Sigmoid colon (tissue), 7 donors: ENCODE results near the gene ZBED2. TPM values are rescaled to one million over a fixed set of nuclear protein-coding genes. Genes with fewer than 3 reads are reported as not detected.

Source experiments
- DNase-seq: peaks from one replicate; pipeline ENCODE4 v3.0.0-alpha.2; 2019
- H3K27ac ChIP-seq, 4 donors: fragments of 200-600 bp; sonication (generic); one replicate each; pipeline ENCODE4 v1.5.1; 2016 to 2019; ENCODE audit warnings: mild to moderate bottlenecking in 1 of 4
- H3K27me3 ChIP-seq, 3 donors: fragments of 200-600 bp; sonication (generic); one replicate each; pipeline ENCODE4 v1.5.1; 2019; ENCODE audit warnings: mild to moderate bottlenecking in 1 of 3
- H3K36me3 ChIP-seq, 4 donors: fragments of 200-600 bp; sonication (generic); one replicate each; pipeline ENCODE4 v1.5.1; 2016 to 2019
- H3K4me1 ChIP-seq, 4 donors: fragments of 200-600 bp; sonication (generic); one replicate each; pipeline ENCODE4 v1.5.1; 2017 to 2019
- H3K4me3 ChIP-seq, 4 donors: fragments of 200-600 bp; sonication (generic); one replicate each; pipeline ENCODE4 v1.5.1; 2017 to 2019; ENCODE audit warnings: mild to moderate bottlenecking in 2 of 4, moderate library complexity in 1 of 4
- H3K9me3 ChIP-seq, 4 donors: fragments of 200-600 bp in 3 of 4; sonication (generic) in 3 of 4; one replicate each; pipeline versions ENCODE4 v1.5.1 to v1.6.1; 2013 to 2019
- CTCF ChIP-seq, 4 experiments: fragments of 450-650 bp in 3 of 4; fragments of 200-600 bp in 1 of 4; IDR thresholded peaks; one replicate each; pipeline ENCODE4 v1.5.1; 2016 to 2019; ENCODE audit warnings: antibody characterized with exemption in 4 of 4, mild to moderate bottlenecking in 3 of 4, moderate library complexity in 2 of 4
- EP300 ChIP-seq, 4 donors: sonication (generic); formaldehyde crosslinking; IDR thresholded peaks; one replicate each; pipeline ENCODE4 v1.6.1; 2017; ENCODE audit warnings: antibody characterized with exemption in 4 of 4
- POLR2A ChIP-seq, 2 donors: fragments of 450-650 bp; IDR thresholded peaks; one replicate each; pipeline ENCODE4 v1.6.1; 2016; ENCODE audit warnings: antibody characterized with exemption in 2 of 2, mild to moderate bottlenecking in 2 of 2, moderate library complexity in 2 of 2
- POLR2AphosphoS5 ChIP-seq, 4 donors: sonication (generic); formaldehyde crosslinking; IDR thresholded peaks; one replicate each; pipeline ENCODE4 v1.6.1; 2017; ENCODE audit warnings: antibody characterized with exemption in 4 of 4
- WGBS, 2 donors: extraction: QIAGEN DNeasy Blood & Tissue Kit; methylation state at CpG; one replicate each; pipeline ENCODE4 v1.1.7; 2013; 5-methylcytosine and 5-hydroxymethylcytosine counted together
- intact Hi-C: fragments of 100-400 bp; cut with DNase I; formaldehyde crosslinking; loops from one replicate; pipeline ENCODE4 v1.15.1; 2023
- polyA plus RNA-seq, 3 donors: library from polyadenylated mRNA; stranded (reverse); fragments of 200-250 nt; gene quantifications; one replicate each; pipeline ENCODE4 v1.2.3, GENCODE V29; 2013
- total RNA-seq, 4 donors: library from RNA; depleted of rRNA; stranded (reverse); fragments of >200 nt; gene quantifications; one replicate each; pipeline ENCODE4 v1.1.0, GENCODE V29; 2016
- donor health status: healthy with polysubstance abuse.
- donor health status: Bipolar disorder and iron deficiency.
- donor health status: healthy.

The ZBED2 gene
- total and polyA plus RNA-seq, 7 donors = 0.92 TPM; not detected in 6

GRCh38 chr3:111617406-111617805 is 22.3 kb upstream of the ZBED2 start:
- Histone ChIP-seq H3K27ac (no peak overlapping the region), H3K36me3 (no peaks in the 10 kb centered on the region), H3K4me1 (no peaks in the 10 kb centered on the region), H3K9me3 (no peaks in the 10 kb centered on the region), H3K27me3 (no peaks in the 10 kb centered on the region), H3K4me3 (no peak overlapping the region)
- 92 to 93% methylated on average over 3 of the region's 3 CpGs for WGBS, 2 donors
- no peak for TF ChIP-seq CTCF (IDR thresholded peaks at IDR 0.05)
- TF ChIP-seq EP300 (IDR thresholded peaks at IDR 0.05) = no peak
- no peak for TF ChIP-seq POLR2AphosphoS5 (IDR thresholded peaks at IDR 0.05)
- no peak for TF ChIP-seq POLR2A (IDR thresholded peaks at IDR 0.05)
- intact Hi-C loops = no loop called here
- DNase-seq = no peak

GRCh38 chr3:111616417-111617105 is 21.4 kb upstream of the ZBED2 start:
- Histone ChIP-seq H3K9me3 (no peaks in the 10 kb centered on the region), H3K27ac (no peak overlapping the region), H3K4me1 (no peaks in the 10 kb centered on the region), H3K4me3 (no peak overlapping the region), H3K27me3 (no peaks in the 10 kb centered on the region), H3K36me3 (no peaks in the 10 kb centered on the region)
- TF ChIP-seq CTCF (IDR thresholded peaks at IDR 0.05) = no peak
- TF ChIP-seq POLR2A (IDR thresholded peaks at IDR 0.05) = no peak
- TF ChIP-seq POLR2AphosphoS5 (IDR thresholded peaks at IDR 0.05) = no peak
- no peak for TF ChIP-seq EP300 (IDR thresholded peaks at IDR 0.05)
- WGBS, 2 donors = 65 to 79% methylated on average over 6 of the region's 6 CpGs
- no peak for DNase-seq
- intact Hi-C loops = no loop called here

- Histone ChIP-seq H3K4me1 (no peaks in the 10 kb centered on the region), H3K4me3 (no peak overlapping the region), H3K36me3 (no peaks in the 10 kb centered on the region), H3K9me3 (no peaks in the 10 kb centered on the region), H3K27ac (no peak overlapping the region), H3K27me3 (no peaks in the 10 kb centered on the region)
- WGBS, 2 donors = 37 to 51% methylated on average over 3 of the region's 3 CpGs
- TF ChIP-seq POLR2A (IDR thresholded peaks at IDR 0.05) (no peak), EP300 (IDR thresholded peaks at IDR 0.05) (no peak), CTCF (IDR thresholded peaks at IDR 0.05) (no peak), POLR2AphosphoS5 (IDR thresholded peaks at IDR 0.05) (no peak)
- intact Hi-C loops = no loop called here
- no peak for DNase-seq
Measured at GRCh38 chr3:111615880-111616279, 20.7 kb upstream of the ZBED2 start.

DNA sequence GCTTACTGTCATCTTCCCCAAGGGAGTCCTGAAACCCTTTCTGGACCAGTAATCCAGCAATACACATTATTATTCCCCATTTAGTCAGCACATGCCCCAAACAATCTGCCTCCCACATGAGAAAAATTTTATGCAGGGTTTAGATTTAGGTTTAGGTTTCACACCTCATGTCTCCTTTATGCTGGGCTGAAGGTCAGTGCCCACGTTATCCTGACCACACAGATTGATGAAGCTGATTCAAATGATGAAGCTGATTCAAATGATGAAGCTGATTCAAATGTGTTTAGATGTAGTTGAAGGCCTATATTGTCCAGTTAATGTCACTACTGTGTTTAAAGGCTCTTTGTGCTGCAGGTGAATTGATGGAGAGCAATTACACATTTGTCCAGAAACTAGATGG is 18.1 kb upstream of the ZBED2 start:
- H3K9me3 ChIP-seq = no peaks in the 10 kb centered on the region
- TF ChIP-seq POLR2A (IDR thresholded peaks at IDR 0.05) (no peak), EP300 (IDR thresholded peaks at IDR 0.05) (no peak), CTCF (IDR thresholded peaks at IDR 0.05) (no peak), POLR2AphosphoS5 (IDR thresholded peaks at IDR 0.05) (no peak)
- no peak overlapping the region for H3K27ac ChIP-seq
- 67 to 68% methylated on average over 1 of the region's 1 CpG for WGBS, 2 donors
- H3K36me3 ChIP-seq = no peaks in the 10 kb centered on the region
- H3K27me3 ChIP-seq = no peaks in the 10 kb centered on the region
- H3K4me1 ChIP-seq = no peaks in the 10 kb centered on the region
- no peak for DNase-seq
- no peak overlapping the region for H3K4me3 ChIP-seq
- intact Hi-C loops = no loop called here

DNA sequence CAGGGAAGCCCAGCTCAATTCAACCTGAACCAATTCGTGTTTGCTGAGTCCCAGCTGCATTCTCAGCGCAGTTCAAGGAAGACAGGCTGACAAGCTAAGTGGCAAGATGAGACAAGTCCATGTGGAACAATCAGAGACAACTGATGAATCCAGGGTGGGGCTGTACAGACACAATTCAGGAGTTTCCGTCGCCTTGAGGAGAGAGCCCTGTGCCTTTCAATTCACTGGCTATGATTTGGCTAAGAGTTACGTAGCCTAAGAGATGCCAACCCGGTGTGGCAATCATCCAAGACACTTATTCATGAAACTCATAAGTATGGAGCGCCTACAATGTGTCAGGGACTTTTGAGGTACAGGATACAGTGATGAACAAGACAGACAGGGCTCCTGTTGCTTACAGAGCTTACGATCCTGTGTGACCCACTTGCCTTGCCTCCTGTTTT is 15.5 kb upstream of the ZBED2 start:
- Histone ChIP-seq H3K27me3 (no peaks in the 10 kb centered on the region), H3K36me3 (no peaks in the 10 kb centered on the region), H3K4me3 (no peak overlapping the region), H3K4me1 (no peaks in the 10 kb centered on the region), H3K27ac (no peak overlapping the region), H3K9me3 (no peaks in the 10 kb centered on the region)
- intact Hi-C loops = no loop called here
- WGBS, 2 donors = 75 to 86% methylated on average over 8 of the region's 8 CpGs
- TF ChIP-seq EP300 (IDR thresholded peaks at IDR 0.05) (no peak), POLR2AphosphoS5 (IDR thresholded peaks at IDR 0.05) (no peak), CTCF (IDR thresholded peaks at IDR 0.05) (no peak), POLR2A (IDR thresholded peaks at IDR 0.05) (no peak)
- no peak for DNase-seq
